HCT116 (cell line): ENCODE data around the gene MUC3A.
"Not testable (repeated sequence)": the region's sequence is repeated elsewhere in the genome, so short reads cannot be mapped to it uniquely, and the experiment has no call there.

ENCODE experiments used
- CTCF ChIP-seq, 3 experiments: fragments of 200-600 bp in 1 of 3; sonication (generic) in 1 of 3; IDR thresholded peaks in 2 of 3; conservative IDR thresholded peaks in 1 of 3; 2 replicates each; pipeline ENCODE4 v1.5.1; 2012 to 2017; ENCODE audit warnings: low read depth in 2 of 3, low read length in 2 of 3, antibody characterized with exemption in 1 of 3, borderline replicate concordance in 1 of 3, control low read depth in 1 of 3, mild to moderate bottlenecking in 1 of 3, mixed read lengths in 1 of 3, mixed run types in 1 of 3, moderate library complexity in 1 of 3; ENCODE audit not compliant: insufficient read depth in 1 of 3
- EZH2 ChIP-seq: fragments of 200-600 bp; sonication (generic); IDR thresholded peaks from 2 replicates; pipeline ENCODE4 v1.6.1; 2017; ENCODE audit warnings: antibody characterized with exemption, mixed run types
- MAX ChIP-seq: IDR thresholded peaks from 2 replicates; pipeline ENCODE4 v1.6.1; 2012
- POLR2A ChIP-seq: IDR thresholded peaks from 2 replicates; pipeline ENCODE4 v1.7.0; 2011; ENCODE audit warnings: borderline replicate concordance; ENCODE audit not compliant: insufficient read depth, insufficient read length; ENCODE audit errors: extremely low read depth
- POLR2AphosphoS5 ChIP-seq: IDR thresholded peaks from 2 replicates; pipeline ENCODE4 v1.6.1; 2011; ENCODE audit warnings: mild to moderate bottlenecking, low read depth, low read length, moderate library complexity
- RAD21 ChIP-seq: IDR thresholded peaks from 2 replicates; pipeline ENCODE4 v1.6.1; 2012; ENCODE audit warnings: low read depth, mild to moderate bottlenecking

- not testable (repeated sequence) for TF ChIP-seq CTCF (IDR thresholded peaks at IDR 0.05 in 2 of 3, conservative IDR thresholded peaks at IDR 0.05 in 1 of 3; ENCODE audit: borderline replicate concordance in 1 of 3, insufficient read depth in 1 of 3, low read depth in 2 of 3, low read length in 2 of 3); MAX; RAD21; EZH2; POLR2AphosphoS5; POLR2A
These were observed 58.0 kb downstream of the MUC3A start for GRCh38 chr7:101007361-101007760.
